Activated CD4-positive, alpha-beta T cell treated with anti-CD3 and anti-CD28 coated beads for 36 hours (primary cell): Measurements from ENCODE around the gene MDK. TPM values are rescaled to one million over a fixed set of nuclear protein-coding genes. Genes with fewer than 3 reads are reported as not detected.
A peak's percentile ranks its signal among the peaks of the same experiment; 100 is the strongest.

Experiments used
- ATAC-seq: fragments of 200-7000 bp; cut with Tn5 transposase; one replicate; pipeline ENCODE4 v1.10.0; 2021; ENCODE audit warnings: mild to moderate bottlenecking, moderate library complexity
- CTCF ChIA-PET: fragments of 350-600 bp; sonication (Branson Sonifier 250); formaldehyde crosslinking; loops from one replicate; lab custom pipeline; 2021; ENCODE audit warnings: antibody characterized with exemption; lab: Charles Lee
- POLR2A ChIA-PET: fragments of 350-600 bp; sonication (Branson Sonifier 250); formaldehyde crosslinking; loops from one replicate; lab custom pipeline; 2021; ENCODE audit warnings: antibody characterized with exemption, inconsistent platforms; lab: Charles Lee
- DNase-seq: peaks from one replicate; pipeline ENCODE4 v3.0.0-alpha.2; 2020
- H3K27ac Mint-ChIP-seq: one replicate; pipeline ENCODE4 v1.8.0; 2021; ENCODE audit warnings: mixed read lengths
- H3K27me3 Mint-ChIP-seq: one replicate; pipeline ENCODE4 v1.8.0; 2021; ENCODE audit warnings: mixed read lengths
- H3K36me3 Mint-ChIP-seq: one replicate; pipeline ENCODE4 v1.8.0; 2021; ENCODE audit warnings: low read depth, mixed read lengths
- H3K4me1 Mint-ChIP-seq: one replicate; pipeline ENCODE4 v1.8.0; 2021; ENCODE audit warnings: mixed read lengths
- H3K4me3 Mint-ChIP-seq: one replicate; pipeline ENCODE4 v1.8.0; 2021; ENCODE audit warnings: mild to moderate bottlenecking, moderate library complexity, mixed read lengths
- H3K9me3 Mint-ChIP-seq: one replicate; pipeline ENCODE4 v1.8.0; 2021; ENCODE audit warnings: low read depth, mixed read lengths
- intact Hi-C, 2 experiments: fragments of 100-400 bp; cut with DNase I in 1 of 2; cut with micrococcal nuclease in 1 of 2; formaldehyde crosslinking; loops; one replicate each; pipeline versions ENCODE4 v1.14.2 to v1.15.1; 2022 to 2024; cut with DNase I, micrococcal nuclease
- total RNA-seq, 2 experiments: library from RNA; stranded (reverse); gene quantifications; one replicate each; pipeline ENCODE4 v1.2.3, GENCODE V29; 2021

MDK gene
- total RNA-seq, 2 experiments from 2014 or later, result 3.0 to 6.7 TPM

DNA sequence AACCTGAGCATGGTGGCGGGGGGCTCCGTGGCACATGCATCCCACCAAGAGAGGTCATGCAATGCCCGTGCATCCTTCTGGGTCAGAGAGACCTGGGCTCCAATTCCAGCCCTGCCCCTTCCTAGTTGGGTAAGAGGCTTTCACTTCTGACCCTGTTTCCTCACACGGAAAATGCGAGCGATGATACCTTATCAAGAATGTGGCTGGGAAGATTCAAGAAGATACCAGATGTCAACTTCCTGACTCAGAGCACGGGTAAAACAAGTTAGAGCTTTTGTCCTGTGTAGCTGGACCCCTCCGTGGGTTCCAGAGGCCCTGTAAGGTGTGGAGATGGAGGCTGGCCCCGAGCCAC is 42.9 kb upstream of the MDK start:
- intact Hi-C loops, result no loop called here
- peak overlapping the region; percentile 20 for H3K4me3 Mint-ChIP-seq
- CTCF ChIA-PET, result interaction anchor here (0.7 to 1.9 kb wide), 5 partner anchors 8 to 29 kb away, joined by 3 to 6 read pairs (median 3); no protein-coding TSS in a partner anchor
- peaks cover 74% of the 10 kb centered on the region for H3K4me1 Mint-ChIP-seq
- ATAC-seq, result peak; percentile 16
- H3K27me3 Mint-ChIP-seq, result no peaks in the 10 kb centered on the region
- POLR2A ChIA-PET, result interaction anchor here (0.7 kb wide), 1 partner anchor 23 kb away, joined by 3 read pairs; no protein-coding TSS in a partner anchor
- no peaks in the 10 kb centered on the region for H3K36me3 Mint-ChIP-seq
- peak overlapping the region; percentile 59 for H3K27ac Mint-ChIP-seq
- no peak for DNase-seq
- H3K9me3 Mint-ChIP-seq, result no peaks in the 10 kb centered on the region

DNA sequence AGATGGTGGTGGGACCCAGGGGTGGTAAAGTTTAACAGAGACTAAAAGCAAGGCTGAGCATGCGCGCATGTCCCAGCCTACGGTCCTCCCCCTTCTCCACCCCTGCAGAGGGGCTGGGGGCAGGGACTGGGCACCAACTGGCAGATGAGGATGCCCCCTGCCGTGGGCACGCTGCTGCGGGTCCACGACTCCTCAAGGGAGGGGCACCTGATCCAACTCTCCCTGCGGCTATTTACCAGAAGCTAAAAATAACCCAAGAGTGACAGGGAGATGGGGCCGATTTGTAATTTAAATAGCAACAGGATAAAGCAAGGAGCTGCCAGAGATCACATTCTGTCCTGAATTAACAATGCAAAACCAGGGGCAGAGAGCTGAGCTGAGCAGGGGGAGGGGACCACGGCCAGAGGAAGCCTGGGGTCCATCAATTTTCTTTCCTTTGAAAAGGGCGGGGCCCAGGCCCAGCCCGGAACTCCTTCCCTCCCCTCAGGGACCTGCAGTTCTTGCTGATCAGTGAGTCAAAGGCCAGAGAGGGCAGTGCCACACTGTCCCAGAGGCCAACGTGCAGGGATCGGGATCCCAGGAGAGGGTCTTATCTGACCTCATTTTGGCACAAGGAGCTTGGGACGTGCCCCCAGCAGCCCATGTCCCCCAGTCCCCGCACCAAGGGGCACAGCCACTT is 42.3 kb upstream of the MDK start:
- Mint-ChIP-seq H3K9me3 (no peaks in the 10 kb centered on the region), H3K27ac (peak overlapping the region; percentile 59), H3K27me3 (no peaks in the 10 kb centered on the region), H3K4me1 (peaks cover 74% of the 10 kb centered on the region), H3K4me3 (no peak overlapping the region), H3K36me3 (no peaks in the 10 kb centered on the region)
- ChIA-PET CTCF (interaction anchor here (0.7 to 1.9 kb wide), 6 partner anchors 8 to 101 kb away, joined by 3 to 6 read pairs (median 3); no protein-coding TSS in a partner anchor), POLR2A (no interaction called here)
- DNase-seq (no peak), ATAC-seq (peak; percentile 21)
- intact Hi-C loops, result no loop called here

DNA sequence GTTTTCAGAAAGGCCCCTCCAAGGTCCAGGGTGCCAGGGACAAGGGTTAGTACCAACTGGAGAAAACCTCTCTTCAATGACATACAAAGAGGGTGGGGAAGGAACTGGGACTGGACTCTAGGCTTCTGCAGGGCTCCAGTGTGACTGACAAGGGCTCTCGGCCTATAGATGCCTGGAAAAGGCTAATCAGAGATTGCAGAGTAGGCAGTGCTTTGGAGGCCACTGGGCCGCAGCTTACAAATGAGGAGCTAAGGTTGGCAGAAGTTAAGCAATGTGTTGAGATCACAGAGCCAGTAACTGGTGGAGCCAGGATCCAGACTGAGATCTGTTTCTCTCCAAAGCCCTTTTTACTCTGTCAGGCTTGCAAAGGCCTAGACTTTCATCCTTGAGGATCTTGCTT is 41.7 kb upstream of the MDK start:
- DNase-seq (no peak), ATAC-seq (no peak)
- ChIA-PET POLR2A (interaction anchor here (1.5 kb wide), 1 partner anchor 10 kb away, joined by 6 read pairs; no protein-coding TSS in a partner anchor), CTCF (interaction anchor here (1.3 to 2.5 kb wide), 3 partner anchors 9 to 101 kb away, joined by 6 to 7 read pairs (median 6); no protein-coding TSS in a partner anchor)
- Mint-ChIP-seq H3K4me3 (no peak overlapping the region), H3K27me3 (no peaks in the 10 kb centered on the region), H3K4me1 (peaks cover 72% of the 10 kb centered on the region), H3K36me3 (no peaks in the 10 kb centered on the region), H3K27ac (peak overlapping the region; percentile 59), H3K9me3 (no peaks in the 10 kb centered on the region)
- intact Hi-C loops, result loop anchor here in 1 of 2 experiments (10.0 kb wide), 1 partner anchor 1085 kb away; the partner anchor contains the start of gene PSMC3

DNA sequence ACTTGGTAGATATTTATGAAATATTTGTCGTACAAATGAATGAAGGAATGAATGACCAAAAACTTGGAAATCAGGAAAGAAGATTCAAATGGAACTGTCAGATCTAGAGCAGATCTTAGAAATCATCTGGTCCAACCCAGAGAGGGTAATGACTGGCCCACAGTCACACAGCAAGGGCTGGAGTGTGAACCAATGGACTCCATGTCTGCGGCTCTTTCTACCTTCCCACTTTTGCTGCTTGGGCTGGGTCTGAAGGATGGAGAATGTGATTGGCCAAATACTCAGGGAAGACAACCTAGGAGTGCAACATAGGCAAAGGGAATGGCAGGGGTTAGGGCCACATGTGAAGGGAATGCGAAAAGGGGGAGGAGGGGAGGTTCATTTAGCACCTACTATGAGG is 40.0 kb upstream of the MDK start:
- intact Hi-C loops, result loop anchor here in 1 of 2 experiments (10.0 kb wide), 1 partner anchor 1083 kb away; the partner anchor contains the start of gene PSMC3
- no peak for DNase-seq
- CTCF ChIA-PET, result interaction anchor here (0.5 to 13.2 kb wide), 5 partner anchors 8 to 1503 kb away, joined by 3 to 139 read pairs (median 5); no protein-coding TSS in a partner anchor
- no peak overlapping the region for H3K27ac Mint-ChIP-seq
- POLR2A ChIA-PET, result no interaction called here
- peaks cover 73% of the 10 kb centered on the region for H3K4me1 Mint-ChIP-seq
- H3K36me3 Mint-ChIP-seq, result no peaks in the 10 kb centered on the region
- no peak overlapping the region for H3K4me3 Mint-ChIP-seq
- H3K27me3 Mint-ChIP-seq, result no peaks in the 10 kb centered on the region
- no peak for ATAC-seq
- H3K9me3 Mint-ChIP-seq, result no peaks in the 10 kb centered on the region

DNA sequence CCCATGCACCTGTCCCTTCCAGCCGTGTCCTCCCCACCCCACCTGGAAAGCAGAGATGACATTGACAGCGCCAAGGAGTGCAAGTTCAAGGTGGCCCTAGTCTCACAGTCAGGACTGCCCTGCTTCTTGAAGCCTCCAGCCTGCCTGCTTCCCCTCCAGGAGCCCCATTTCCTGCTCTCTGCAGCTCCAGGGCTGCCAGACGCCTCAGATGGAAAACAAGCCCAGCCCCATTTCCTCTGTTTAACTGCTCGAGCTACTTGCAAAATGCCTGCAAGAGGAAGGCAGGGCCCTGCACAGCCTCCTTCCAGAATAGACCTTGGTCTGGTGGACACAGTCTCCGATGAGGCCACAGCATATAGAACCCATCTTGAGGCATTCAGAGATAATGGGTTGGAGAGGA is 39.2 kb upstream of the MDK start:
- H3K36me3 Mint-ChIP-seq, result no peaks in the 10 kb centered on the region
- ChIA-PET POLR2A (no interaction called here), CTCF (interaction anchor here (0.5 to 13.2 kb wide), 5 partner anchors 10 to 1502 kb away, joined by 3 to 139 read pairs (median 4); no protein-coding TSS in a partner anchor)
- intact Hi-C loops, result loop anchor here in 1 of 2 experiments (10.0 kb wide), 1 partner anchor 1083 kb away; the partner anchor contains the start of gene PSMC3
- H3K4me1 Mint-ChIP-seq, result peaks cover 73% of the 10 kb centered on the region
- no peak overlapping the region for H3K4me3 Mint-ChIP-seq
- H3K27ac Mint-ChIP-seq, result peak overlapping the region; percentile 48
- ATAC-seq (no peak), DNase-seq (peak; percentile 43)
- H3K27me3 Mint-ChIP-seq, result no peaks in the 10 kb centered on the region
- H3K9me3 Mint-ChIP-seq, result no peaks in the 10 kb centered on the region

DNA sequence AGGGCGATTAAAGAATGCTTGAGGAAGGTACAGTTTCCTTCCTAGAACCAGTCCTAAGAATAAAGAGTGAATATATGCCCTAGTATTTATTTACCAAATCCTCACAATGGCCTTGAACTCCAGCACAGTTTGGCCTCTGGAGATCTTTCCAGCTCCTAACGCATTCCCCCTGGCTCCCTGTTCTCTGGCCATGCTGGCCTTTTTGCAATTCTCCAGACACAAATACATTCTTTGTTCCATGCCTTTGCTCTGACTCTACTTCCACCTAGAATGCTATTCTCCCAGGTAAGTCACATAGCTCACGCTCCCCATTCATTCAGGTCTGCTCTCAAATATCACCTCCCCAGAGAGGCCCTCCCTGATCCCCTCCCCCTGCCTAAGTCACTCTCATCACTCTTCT is 37.9 kb upstream of the MDK start:
- H3K27me3 Mint-ChIP-seq, result no peaks in the 10 kb centered on the region
- H3K9me3 Mint-ChIP-seq, result no peaks in the 10 kb centered on the region
- no peak overlapping the region for H3K4me3 Mint-ChIP-seq
- intact Hi-C loops, result loop anchor here in 1 of 2 experiments (10.0 kb wide), 1 partner anchor 1081 kb away; the partner anchor contains the start of gene PSMC3
- no peak for DNase-seq
- CTCF ChIA-PET, result interaction anchor here (1.0 to 13.2 kb wide), 6 partner anchors 9 to 94 kb away, joined by 3 to 139 read pairs (median 5); no protein-coding TSS in a partner anchor
- H3K36me3 Mint-ChIP-seq, result no peaks in the 10 kb centered on the region
- H3K4me1 Mint-ChIP-seq, result peaks cover 63% of the 10 kb centered on the region
- POLR2A ChIA-PET, result interaction anchor here (0.6 kb wide), 1 partner anchor 46 kb away, joined by 3 read pairs; no protein-coding TSS in a partner anchor
- no peak for ATAC-seq
- no peak overlapping the region for H3K27ac Mint-ChIP-seq

DNA sequence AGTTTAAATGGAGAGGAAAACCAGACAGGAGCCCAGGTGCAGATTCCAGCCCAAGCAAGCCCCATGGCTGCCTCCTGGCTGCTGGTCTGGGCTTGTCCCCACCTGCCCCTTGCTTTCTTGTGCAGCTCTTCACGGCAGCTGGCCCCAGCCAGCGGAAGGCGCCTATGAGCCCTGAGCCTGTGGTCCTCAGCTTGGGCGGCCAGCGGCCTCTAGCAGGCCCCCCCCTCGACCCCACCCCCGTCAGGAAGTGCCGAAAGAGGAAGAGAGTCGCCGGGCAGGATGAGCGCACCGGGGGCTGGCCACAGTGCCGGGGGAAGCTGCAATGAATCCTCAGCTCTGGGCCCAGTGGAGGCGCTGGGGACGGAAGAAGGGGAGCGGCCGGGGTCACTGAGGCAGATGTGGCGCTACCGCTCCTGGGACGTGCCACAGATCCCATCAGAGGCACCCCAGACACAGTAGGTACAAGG is 36.3 kb upstream of the MDK start:
- Mint-ChIP-seq H3K36me3 (peaks cover 11% of the 10 kb centered on the region), H3K27ac (peak overlapping the region; percentile 75), H3K9me3 (no peaks in the 10 kb centered on the region), H3K27me3 (no peaks in the 10 kb centered on the region), H3K4me1 (peaks cover 73% of the 10 kb centered on the region), H3K4me3 (peak overlapping the region; percentile 74)
- no peak for ATAC-seq
- CTCF ChIA-PET, result interaction anchor here (0.7 to 13.2 kb wide), 7 partner anchors 9 to 107 kb away, joined by 3 to 139 read pairs (median 3); no protein-coding TSS in a partner anchor
- intact Hi-C loops, result loop anchor here (5.0 to 10.0 kb wide), 7 partner anchors 37 to 1778 kb away; partner anchors contain the start of genes CD82 (in 1 of the 2), CSTPP1 (in 1 of the 2), MADD (in 1 of the 2) and MDK (in 1 of the 2)
- POLR2A ChIA-PET, result interaction anchor here (0.6 to 1.1 kb wide), 2 partner anchors 13 to 106 kb away, joined by 3 read pairs; no protein-coding TSS in a partner anchor
- peak; percentile 43 for DNase-seq

DNA sequence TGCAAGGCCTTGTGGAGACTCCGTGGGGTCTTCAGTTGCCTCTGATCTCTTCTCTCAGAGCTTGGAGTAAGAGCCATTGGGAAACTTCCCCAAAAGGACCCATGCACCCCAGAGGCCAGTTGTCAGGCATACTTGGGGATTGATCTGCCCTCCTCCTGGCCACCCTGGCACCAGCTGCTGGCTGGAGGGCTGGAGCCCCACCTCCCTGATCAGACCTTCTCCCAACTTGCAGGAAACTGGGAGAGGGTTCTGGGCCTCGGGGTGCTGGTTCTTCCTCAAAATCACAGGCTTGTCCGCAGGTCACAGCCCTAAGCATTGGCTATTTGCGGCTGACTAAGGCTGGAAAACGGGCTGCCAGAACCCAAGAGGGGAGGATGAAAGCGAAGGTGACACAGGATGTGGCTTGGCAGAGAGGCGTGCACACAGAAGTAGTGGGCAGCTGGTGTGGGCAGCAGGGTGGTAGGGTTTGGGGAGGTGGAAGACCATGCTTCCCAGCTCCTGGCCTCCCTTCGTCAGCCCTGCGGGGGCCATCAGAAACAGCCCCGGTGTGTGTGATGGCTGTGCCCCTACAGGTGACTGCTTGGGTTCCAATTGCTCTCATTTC is 35.5 kb upstream of the MDK start:
- Mint-ChIP-seq H3K36me3 (peaks cover 11% of the 10 kb centered on the region), H3K4me3 (peak overlapping the region; percentile 74), H3K27me3 (no peaks in the 10 kb centered on the region), H3K4me1 (peaks cover 81% of the 10 kb centered on the region), H3K9me3 (no peaks in the 10 kb centered on the region), H3K27ac (peak overlapping the region; percentile 89)
- ChIA-PET CTCF (interaction anchor here (0.7 to 13.2 kb wide), 9 partner anchors 12 to 108 kb away, joined by 3 to 139 read pairs (median 3); no protein-coding TSS in a partner anchor), POLR2A (interaction anchor here (0.6 to 1.2 kb wide), 6 partner anchors 12 to 991 kb away, joined by 3 to 5 read pairs (median 4); no protein-coding TSS in a partner anchor)
- ATAC-seq (no peak), DNase-seq (peak; percentile 67)
- intact Hi-C loops, result loop anchor here (2.0 to 10.0 kb wide), 8 partner anchors 15 to 1779 kb away; partner anchors contain the start of genes CD82 (in 1 of the 2), CSTPP1 (in 1 of the 2), MADD (in 1 of the 2) and MDK (in 1 of the 2)

DNA sequence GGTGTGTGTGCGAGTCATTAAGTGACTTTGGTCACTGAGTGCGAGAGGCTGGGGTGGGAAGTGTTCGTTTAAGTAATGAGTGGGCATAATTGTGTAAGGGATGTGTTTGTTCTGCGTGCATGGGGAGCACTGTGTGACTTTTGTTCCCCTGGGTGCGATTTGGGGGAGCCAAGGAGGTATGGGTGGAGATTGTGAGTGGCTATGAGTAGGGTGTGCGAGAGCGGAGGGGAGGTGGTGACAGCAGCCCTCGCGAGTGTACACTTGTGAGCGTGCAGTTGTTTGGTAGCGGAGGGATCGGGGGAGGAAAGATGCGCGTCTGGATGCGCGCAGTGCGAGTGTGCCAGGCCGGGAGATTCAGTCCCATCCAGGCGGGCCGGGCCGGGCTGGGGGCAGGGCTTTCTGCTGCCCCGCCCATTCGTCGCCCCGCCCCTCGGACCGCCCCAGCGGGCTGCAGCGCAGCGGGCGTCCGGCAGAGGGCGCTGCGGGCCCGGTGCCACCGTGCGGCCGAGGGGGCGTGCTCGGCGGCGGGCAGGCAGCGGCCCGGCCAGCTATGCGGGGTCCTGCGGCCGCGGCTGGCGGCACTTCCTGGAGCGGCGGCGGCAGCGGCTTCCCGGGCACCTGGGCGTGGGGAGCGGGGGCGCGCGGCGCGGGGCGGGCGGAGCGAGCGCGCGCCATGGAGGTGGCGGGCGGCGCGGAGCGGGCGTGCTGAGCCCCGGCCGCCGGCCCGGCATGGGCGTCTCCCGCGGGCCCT is 34.4 kb upstream of the MDK start, which contains the start of gene DGKZ:
Gene DGKZ (plus strand): TSS at position 578 of the 751 bp plus-strand sequence. CDS start 197 bp downstream, outside the sequence.
- Mint-ChIP-seq H3K4me3 (peak within 1 kb of the TSS; percentile 90), H3K9me3 (no peaks in the 10 kb centered on the region), H3K27me3 (no peaks in the 10 kb centered on the region), H3K36me3 (peaks cover 11% of the 10 kb centered on the region), H3K4me1 (peaks cover 81% of the 10 kb centered on the region), H3K27ac (peak within 1 kb of the TSS; percentile 96)
- POLR2A ChIA-PET, result interaction anchor here (0.7 to 1.2 kb wide), 3 partner anchors 13 to 16 kb away, joined by 4 to 5 read pairs (median 5); no protein-coding TSS in a partner anchor
- intact Hi-C loops, result loop anchor here (1.0 to 10.0 kb wide), 22 partner anchors 14 to 1780 kb away; partner anchors contain the start of genes PHF21A (in 2 of the 2), AMBRA1 (in 1 of the 2), ARHGAP1 (in 1 of the 2) and ATG13 (in 1 of the 2)
- ATAC-seq (peak; percentile 66), DNase-seq (peak; percentile 93)
- CTCF ChIA-PET, result interaction anchor here (0.6 to 13.2 kb wide), 8 partner anchors 11 to 109 kb away, joined by 3 to 141 read pairs (median 4); no protein-coding TSS in a partner anchor
